Stimulated activated CD8-positive, alpha-beta memory T cell treated with anti-CD3 and anti-CD28 coated beads, Interleukin-12 subunit alpha, Interleukin-12 subunit beta, amount 100 ng/mL, for 4 hours (primary cell): Measurements from ENCODE around the gene MUTYH.
"Not testable (repeated sequence)": the region's sequence is repeated elsewhere in the genome, so short reads cannot be mapped to it uniquely, and the experiment has no call there.

Experiments
- DNase-seq: peaks from one replicate; pipeline ENCODE4 v3.0.0-alpha.2; 2020; ENCODE audit warnings: low read depth

Gene MUTYH

DNA sequence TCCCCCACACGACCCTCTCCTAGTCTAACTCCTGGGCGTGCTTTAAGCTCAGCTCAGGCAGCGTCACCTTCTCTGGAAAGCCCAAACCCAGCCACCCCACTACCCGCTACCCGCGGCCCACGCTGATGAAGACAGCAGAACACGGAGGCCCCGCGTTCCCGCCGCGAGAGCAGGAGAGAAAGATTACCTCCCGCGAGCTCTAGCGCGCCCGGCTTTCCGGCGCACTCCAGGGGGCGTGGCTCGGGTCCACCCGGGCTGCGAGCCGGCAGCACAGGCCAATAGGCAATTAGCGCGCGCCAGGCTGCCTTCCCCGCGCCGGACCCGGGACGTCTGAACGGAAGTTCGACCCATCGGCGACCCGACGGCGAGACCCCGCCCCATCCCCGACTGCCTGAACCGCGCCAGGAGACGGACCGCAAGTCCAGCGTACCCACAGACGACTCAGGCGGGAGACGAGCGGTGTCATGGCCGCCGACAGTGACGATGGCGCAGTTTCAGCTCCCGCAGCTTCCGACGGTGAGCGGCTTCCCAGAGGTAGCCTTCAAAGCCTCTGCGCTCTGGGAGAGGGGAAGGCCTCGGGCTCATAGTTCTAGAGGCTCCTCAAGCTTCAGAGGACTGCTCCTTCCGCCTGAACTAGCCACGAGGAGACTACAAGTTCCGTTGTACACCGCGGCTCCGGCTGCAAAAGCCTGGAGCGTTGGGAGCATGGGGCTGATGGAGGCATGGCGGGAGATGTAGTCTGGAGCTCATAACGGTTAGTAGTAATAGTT lies at the start of gene MUTYH, which contains the start of gene TOE1:
Gene MUTYH, minus strand, starts transcription at position 652 of the 770 bp plus-strand sequence. CDS start 5,935 bp downstream, outside the sequence.
Gene TOE1, plus strand, starts transcription at position 382 of the 770 bp plus-strand sequence. Its CDS starts 83 bp downstream, at position 465.
- DNase-seq: peak; percentile 85

DNA sequence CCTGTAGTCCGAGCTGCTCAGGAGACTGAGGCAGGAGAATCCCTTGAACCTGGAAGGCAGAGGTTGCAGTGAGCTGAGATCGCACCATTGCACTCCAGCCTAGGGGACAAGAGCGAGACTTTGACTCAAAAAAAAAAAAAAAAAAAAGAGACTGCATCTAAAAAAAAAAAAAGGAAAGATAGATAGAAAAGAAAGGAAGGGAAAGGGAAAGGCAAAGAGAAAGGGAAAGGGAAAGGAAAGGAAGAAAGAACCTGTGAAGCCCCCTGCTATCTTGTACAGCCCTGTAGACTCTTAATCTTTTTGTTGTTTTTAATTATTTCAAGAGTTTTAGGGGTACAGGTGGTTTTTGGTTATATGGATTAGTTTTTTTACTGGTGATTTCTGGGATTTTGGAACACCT lies 46.0 kb upstream of the MUTYH start:
- DNase-seq: no peak

DNA sequence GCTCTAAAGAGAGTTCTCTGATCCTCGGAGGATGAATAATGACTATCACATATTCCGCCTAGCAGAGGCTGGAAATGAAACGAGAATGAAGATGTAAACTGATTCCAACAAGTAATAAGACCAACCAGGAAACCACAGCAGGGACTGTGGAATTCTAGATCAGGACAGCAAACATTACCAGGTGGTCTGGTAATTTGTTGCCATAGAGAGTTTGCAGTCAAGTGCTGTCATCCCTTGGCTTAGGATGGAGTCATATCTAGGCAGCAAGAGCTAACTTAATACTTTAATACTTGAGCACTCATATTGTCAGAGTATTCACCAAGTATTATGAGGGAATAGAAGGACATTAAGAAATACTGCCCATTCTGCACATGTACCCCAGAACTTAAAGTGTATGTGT lies 45.1 kb upstream of the MUTYH start:
- no peak for DNase-seq

DNA sequence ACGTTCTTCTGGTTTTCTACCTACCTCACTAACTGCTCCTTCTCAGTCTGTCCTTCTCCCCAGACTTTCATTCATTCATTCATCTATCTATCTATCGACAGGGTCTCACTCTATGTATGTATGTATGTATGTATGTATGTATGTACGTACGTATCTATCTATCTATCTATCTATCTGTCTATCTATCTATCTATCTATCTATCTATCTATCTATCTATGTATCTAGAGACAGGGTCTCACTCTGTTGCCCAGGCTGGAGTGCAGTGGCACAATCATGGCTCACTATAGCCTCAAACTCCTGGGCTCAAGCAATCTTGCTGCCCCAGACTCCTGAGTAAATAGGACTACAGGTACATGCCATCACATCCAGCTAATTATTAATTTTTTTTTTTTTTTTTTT lies 44.0 kb upstream of the MUTYH start:
- DNase-seq: not testable (repeated sequence)

DNA sequence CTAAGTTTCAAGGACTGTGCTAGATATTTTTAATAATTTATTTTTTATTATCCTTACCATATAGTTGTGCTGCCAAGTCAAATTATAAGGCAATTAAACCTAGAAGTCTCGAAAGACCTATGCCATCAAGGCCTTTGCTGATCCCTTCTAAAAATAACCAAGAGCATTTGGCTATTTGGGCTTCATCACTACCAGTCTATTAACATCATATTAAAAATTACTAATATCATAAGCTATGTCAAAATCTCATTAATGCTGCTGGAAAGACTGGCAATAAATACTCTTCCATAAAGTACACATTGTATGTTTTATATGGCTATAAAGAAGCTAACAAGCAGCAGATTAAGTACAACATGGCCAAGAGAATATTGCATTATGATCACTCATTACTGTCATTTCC lies 43.0 kb upstream of the MUTYH start:
- no peak for DNase-seq

DNA sequence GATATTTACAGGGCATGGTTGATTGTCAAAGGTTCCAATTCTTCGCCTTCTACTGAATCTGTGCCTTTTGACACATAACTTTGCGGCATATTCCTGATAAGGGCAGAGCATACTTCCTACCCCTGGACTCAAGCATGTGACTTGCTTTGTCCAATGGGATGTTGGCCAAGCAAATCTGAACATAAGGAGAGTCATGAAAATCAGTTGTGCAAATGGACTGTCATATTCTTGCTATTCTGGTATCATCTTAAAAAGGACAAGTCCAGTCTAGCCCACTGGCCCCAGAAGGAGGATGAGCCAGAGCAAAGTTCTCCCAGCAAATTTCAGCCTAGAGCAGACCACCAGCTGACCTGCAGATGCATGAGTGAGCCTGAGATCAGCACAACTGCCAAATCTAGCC lies 41.0 kb upstream of the MUTYH start:
- no peak for DNase-seq

DNA sequence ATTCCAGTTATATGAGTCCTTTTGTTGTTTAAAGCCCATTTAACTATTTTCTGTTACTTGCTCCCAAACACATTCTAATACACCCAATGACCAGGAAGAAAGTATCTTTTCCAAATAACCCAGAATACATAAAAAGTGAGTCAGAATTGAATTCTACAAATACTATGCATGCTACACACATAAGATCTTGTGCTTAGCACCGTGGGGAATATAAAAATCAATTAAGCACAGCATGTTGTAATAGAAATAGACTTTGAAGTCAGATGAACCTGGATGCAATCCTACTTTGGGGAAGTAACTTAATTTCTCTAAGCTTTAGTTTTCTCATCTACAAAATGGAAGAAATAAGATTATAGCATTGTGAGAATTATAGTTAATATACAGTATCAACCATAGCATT lies 40.5 kb upstream of the MUTYH start:
- no peak for DNase-seq

DNA sequence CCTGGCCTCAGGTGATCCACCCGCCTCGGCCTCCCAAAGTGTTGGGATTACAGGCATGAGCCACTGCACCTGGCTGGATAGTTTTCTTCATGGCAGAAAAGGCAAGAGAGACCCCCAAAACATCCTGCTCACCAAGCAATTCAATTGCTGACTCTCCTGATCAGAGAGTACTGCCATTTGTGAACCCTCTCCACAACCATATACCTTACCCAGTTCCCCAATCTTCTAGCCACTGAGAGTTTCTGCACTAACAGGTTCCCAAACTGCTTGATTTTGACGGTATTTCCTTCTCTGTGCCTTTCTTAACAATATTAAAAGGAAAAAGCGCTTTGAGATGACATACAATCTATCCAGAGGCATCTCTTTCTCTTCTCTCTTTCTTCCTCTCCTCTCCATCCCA lies 39.9 kb upstream of the MUTYH start:
- DNase-seq: no peak

DNA sequence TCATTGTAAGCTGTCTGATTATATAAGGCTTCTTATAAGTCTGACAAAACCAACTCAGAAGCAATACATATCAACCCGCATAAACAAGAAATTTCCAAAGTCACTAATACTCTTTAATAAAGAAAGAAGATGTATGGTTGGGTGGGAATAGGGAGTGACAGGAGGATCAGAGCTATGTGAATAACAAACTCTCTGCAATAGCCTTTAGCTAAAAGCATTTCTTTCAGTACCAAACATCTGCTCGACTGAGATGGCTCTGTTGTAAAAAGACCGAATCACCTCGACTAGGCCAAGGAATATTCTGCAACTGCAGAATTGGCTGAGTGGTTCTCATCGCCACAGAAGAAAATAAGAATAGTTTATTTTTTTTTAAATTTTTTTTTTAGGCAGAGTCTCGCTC lies 39.3 kb upstream of the MUTYH start:
- no peak for DNase-seq

DNA sequence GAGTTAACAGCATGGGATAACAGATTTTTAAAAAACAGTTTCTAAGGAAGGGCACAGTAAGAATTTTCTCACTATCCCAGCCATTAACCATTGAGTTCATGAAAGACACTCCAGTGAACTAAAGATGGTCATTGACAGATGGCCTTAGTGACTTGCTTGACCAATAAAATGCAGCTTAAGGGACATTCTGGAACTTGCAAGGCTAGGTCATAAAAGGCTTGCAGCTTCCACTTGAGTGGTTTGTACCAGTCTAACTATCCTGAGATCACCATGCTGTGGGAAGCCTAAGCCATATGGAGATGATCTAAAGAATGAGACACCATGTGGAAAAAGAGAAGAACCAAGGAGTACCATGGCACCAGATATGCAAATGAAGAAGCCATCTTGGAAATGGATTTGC lies 37.9 kb upstream of the MUTYH start:
- DNase-seq: no peak

DNA sequence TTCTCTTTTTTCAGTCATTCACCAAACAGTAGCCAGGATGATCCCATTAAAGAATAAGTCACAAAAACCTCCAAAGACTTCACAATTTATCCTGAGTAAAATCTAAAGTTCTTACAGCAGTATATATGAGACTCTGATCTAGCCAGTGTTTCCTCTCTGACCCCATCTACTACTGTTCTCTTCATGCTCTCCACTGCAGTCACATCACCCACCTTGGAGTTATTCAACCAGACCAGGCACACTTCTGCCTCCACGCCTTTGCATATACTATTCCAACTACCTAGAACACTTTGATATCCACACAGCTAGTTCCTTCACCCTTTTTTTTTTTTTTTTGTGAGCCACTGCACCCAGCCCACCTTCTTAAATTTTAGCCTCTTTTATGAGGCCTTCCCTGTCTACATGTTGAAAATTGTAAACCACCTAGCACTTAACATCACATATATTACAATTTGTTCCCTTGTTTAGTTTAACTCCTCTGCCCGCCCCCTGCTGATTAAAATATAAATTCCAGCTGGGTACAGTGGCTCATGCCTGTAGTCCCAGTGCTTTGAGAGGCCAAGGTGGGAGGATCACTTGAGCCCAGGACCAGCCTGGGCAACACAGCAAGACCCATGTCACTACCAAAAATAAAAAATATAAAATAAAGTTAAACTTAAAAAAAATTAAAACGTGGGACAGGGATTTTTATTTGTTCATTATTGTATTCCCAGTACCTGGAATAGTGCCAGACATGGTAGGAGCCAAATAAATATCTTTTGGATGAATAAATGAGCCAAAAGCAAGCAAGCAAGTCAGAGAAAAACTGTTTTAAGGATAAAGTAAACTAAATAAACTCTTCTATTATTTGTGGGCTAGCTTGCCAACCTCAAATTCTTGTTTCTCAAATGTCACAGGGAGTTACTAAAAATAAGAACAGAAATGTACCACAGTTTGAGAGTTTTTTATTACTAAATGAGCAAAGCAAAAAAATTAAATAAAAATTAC lies 35.2 kb upstream of the MUTYH start:
- no peak for DNase-seq

DNA sequence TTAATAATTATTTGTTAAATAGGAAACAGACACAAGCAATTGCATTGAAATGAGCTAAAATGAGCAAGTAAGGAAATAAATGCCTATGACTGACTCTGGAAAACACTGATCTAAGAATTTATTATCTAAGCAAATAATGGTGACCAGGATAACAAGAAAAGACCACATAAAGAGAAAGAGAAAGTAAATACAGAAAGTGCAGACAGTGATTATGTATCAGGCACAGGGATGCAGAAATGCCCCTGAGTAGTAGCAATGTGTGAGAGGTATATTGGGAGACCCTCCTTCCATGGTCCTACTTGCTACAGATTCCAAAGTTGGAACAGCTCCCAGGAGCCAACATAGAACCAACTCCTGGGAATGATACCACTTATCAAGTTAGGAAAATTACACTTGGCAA lies 33.3 kb upstream of the MUTYH start:
- no peak for DNase-seq

DNA sequence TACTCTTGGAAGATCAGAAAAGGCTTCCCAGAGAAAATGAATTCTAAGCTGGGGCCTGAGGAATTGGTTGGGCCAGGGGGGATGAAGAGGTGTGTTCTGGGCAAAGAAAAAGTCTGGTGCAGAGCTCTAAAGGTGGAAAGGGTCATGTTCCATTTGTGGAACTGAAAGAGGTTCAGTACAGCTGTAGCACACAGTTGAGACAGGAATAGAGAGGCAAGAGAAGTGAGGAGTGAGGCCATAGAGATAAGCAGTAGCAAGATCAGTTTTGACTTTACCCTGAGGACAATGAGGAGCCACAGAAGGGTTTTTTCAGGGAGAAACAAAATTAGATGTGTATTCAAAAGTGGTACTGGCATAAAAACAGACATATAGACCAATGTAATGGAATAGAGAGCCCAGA lies 30.3 kb upstream of the MUTYH start:
- no peak for DNase-seq

DNA sequence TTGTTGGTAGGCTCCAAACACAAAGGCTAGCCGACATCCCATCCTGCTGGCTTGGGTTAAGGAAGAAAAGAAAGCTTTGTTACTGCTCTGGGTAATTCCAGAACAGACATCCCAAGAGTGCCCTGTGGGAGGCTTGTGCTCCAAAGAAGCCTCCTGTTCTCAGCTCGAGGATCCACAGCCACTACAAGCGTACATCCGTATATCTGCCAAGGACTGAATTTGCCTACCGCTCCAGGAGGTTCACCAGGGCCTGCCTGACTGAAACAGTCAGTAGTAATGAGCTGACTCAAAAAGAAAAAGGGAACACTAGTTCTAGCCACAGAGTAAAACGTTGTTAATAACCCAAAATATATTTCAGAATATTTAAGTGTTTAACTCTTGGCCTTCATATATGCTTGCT lies 24.8 kb upstream of the MUTYH start:
- no peak for DNase-seq

DNA sequence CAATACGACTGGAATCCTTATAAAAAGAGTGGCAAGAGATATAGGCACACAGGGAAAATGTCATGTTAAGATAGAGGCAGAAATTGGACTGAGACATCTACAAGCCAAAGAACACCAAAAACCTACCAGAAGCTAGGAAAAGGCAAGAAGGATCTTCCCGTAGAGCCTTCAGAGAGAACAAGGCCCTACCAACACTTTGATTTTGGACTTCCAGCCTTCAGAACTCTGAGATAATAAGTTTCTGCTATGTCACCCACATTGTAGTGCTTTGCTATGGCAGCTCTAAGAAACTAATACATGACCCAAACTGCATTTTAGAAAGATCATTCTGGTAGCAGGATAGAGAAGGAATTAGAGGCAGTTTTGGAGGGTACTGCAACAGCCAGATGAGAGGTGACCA lies 24.1 kb upstream of the MUTYH start:
- DNase-seq: no peak

DNA sequence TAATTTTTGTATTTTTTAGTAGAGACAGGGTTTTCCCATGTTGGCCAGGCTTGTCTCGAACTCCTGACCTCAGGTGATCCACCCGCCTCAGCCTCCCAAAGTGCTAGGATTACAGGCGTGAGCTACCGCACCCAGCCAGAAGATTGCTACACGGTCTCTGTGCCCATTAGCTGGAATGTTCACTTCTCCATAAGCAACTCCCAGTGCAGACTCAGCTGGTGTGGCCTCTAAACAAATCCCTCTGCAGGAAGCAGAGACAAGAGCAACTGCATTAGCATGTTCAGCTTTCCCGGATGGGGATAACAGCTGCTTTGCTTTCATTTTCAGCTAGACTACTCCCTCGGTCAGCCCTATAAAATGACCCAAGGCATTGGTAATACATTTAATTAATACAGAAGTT lies 20.7 kb upstream of the MUTYH start:
- DNase-seq: not testable (repeated sequence)

DNA sequence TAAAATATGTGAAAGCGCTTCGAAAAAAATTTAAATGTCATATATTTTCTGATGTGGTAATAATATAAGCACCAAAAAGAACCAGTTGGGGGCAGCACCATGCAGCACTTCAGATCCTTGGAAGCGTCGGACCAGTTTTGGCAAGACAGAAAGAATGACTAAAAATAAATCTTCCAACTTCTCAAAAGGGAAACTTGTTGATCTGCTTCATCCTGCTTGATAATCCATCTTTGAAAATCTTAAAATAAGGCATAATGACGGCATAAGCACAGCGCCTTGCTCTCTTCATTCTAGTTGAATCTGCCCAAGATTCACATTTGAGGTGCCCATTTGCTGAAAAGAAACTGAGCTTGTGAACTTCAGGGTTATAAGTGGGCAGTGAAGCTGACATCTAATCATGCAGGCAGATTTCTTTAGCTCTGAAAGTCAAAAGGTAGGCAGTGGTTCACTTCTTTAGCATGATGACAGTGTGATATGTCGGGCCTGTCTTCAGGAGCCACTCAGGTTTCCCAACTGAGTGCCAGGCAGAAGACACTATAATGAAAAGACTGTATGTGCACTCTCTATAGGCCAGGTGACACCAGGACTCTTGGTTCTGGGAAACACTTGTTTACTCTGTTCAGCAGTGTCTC lies 19.8 kb upstream of the MUTYH start:
- DNase-seq: no peak

DNA sequence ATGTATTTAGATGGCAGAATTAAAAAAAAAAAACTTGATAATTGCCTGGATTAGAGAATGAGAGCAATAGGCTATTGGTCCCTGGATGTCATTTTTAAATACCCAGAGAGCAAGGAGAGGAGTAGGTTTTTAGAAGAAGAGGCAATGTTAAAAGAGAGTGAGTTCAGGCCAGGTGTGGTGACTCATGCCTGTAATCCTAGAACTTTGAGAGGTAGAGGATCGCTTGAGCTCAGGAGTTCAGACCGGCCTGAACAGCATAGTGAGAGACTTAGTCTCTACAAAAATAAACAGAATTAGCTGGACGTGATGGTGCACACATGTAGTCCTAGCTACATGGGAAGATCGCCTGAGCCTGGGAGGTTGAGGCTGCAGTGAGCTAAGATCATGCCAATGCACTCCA lies 15.9 kb upstream of the MUTYH start:
- DNase-seq: no peak

DNA sequence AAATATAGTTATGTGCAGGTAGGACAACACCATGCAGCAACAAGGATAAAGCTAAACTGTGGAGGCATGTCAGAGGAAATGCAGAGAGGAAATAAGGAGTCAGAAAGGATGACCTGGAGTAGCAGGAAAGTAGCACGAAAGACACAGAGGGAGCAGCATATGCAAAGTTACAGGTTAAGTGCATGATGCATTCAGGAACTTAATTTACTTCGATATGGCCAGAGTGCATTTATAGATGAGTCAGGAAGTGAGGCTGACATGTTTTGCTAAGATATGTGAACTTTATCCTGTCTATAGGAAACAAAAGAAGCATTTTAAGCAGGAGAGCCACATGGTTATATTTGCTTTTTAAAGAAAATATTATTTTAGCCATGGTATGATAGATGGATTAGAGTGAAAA lies 15.4 kb upstream of the MUTYH start:
- no peak for DNase-seq

DNA sequence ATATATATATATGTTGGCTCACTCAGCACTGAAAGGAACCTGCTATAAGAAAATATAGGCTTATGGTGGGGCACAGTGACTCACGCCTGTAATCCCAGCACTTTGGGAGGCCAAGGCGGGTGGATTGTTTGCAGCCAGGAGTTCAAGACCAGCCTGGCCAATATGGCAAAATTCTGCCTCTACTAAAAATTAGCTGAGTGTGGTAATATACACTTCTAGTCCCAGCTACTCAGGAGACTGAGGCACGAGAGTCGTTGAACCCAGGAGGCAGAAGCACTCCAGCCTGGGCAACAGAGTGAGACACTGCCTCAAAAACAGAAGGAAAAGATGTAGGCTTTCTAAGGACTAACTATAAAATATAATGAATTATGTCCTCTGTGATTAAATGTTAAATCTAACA lies 14.6 kb upstream of the MUTYH start:
- DNase-seq: no peak

DNA sequence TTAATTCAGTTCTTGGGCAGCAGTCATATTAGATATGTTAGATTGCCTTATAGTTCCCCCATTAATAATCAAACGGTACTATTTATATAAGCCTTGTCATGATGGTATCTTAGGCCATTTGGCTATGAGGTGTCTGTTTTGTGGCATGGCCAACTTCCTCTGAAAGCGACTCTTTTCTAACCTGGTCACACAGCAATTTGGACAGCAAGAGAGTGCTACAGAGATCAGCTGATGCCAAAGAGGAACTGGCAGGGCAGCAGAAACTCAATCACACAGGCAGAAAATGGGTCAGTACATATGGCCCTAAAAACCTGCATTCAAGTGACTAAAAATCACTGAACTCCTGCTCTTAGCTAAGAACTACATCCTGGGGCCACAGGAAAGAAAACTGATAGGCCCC lies 13.4 kb upstream of the MUTYH start:
- DNase-seq: no peak

DNA sequence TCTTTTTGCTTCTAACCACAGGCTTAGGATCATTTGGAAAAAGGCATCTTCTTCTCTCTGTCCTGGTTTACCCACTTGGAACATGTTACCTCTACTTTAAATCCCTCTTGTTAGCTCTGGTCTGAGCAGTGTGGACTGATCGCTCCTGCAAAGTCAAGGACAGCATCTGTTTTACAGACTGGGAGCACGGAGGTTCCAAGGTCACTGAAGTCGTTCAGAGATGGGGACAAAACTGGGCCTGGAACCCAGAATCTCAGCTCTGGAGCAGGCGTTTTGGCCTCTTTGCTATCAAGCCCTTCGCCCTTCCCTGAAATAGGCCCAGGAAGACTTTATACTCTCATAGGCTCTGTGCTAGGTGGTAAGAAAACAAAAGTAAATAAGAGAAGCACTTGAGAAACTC lies 11.3 kb upstream of the MUTYH start:
- DNase-seq: no peak
